Renal pelvis (tissue), 4 donors: ENCODE data around the gene EFHC2. TPM values are rescaled to one million over a fixed set of nuclear protein-coding genes. Genes with fewer than 3 reads are reported as not detected.

ENCODE experiments used
- DNase-seq: peaks from one replicate; pipeline ENCODE4 v3.0.0-alpha.2; 2013
- polyA plus RNA-seq, 3 donors: library from polyadenylated mRNA; unstranded; fragments of 120-200 nt; gene quantifications; one replicate each; pipeline ENCODE4 v1.2.1, GENCODE V29; 2013; ENCODE audit not compliant: insufficient read length in 3 of 3

Gene EFHC2
- polyA plus RNA-seq, 3 donors, result 7.1 to 10.6 (median 8.6) TPM

DNA sequence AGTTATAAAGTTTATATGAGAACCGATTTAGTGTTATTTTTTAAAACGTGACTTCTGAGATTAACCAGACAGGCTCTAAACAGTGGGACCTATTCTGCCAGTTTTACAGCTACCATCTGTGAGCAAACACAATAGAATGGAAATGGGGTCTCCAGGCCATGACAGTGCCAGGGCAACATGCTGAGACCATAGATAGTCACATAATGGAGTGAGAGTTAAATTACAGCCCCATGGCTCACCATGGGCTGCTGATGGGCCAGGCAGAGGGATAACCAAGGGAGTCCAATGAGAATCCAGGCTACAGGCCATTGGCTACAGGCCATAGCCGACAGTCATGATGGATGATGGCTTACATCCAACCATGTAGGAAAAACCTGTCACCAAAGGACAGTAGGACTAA, 186.7 kb downstream of the EFHC2 start:
- DNase-seq, result no peak

DNA sequence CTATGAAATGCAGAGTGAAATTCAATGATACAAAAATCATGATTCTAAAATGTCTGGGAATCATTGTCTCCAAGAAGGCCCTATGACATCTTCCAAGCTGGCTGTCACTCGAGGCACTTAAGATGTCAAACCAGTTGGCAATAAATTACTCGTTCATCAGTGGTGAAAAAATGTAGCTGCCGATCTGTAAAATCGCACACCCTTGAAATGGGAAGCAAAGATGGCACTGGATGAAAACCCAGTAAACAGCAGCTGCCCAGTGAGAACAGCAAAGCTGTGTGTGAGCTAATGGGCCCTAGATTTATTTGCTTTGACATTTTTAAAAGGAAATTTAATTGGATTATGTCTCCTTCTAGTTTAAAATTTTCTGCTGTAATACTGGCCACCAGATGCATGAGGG, 188.3 kb downstream of the EFHC2 start:
- DNase-seq, result no peak

DNA sequence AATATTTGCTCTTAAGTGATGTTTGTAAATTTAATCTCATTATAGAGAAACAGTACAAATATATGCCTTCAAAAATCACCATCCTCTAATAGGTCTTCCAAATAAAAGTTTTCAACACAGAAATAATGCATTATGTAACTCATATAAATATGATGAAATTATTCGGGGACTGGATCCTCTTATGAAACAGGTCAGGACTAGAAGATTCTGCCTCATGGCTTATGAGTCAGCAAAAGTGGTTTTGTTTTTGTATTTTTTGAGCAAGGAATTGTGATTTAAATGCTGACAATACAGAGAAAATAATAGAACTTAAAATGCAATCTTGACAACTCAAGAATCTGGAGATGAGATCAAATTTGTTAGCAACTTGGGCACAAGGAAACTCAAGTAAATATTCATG, 190.6 kb downstream of the EFHC2 start:
- no peak for DNase-seq

DNA sequence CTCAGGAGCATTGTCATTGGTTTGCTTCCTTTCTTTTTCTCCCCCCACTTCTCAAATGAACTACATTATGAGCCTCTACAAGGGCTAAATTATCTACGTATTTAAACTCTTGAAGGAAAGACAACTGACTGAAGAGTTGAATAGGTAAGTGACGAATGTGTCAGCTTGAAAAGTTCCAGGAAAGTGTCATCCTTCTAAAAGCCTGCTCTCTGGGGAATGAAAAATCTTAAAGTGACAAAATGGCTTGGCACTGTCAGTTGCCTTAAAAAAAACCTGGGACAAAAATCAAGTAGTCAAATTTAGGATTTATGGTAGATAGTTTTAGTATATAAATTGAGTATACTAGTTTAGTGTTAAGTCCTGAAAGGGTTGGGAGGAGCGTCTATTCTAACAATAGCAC, 196.3 kb downstream of the EFHC2 start:
- DNase-seq, result no peak

DNA sequence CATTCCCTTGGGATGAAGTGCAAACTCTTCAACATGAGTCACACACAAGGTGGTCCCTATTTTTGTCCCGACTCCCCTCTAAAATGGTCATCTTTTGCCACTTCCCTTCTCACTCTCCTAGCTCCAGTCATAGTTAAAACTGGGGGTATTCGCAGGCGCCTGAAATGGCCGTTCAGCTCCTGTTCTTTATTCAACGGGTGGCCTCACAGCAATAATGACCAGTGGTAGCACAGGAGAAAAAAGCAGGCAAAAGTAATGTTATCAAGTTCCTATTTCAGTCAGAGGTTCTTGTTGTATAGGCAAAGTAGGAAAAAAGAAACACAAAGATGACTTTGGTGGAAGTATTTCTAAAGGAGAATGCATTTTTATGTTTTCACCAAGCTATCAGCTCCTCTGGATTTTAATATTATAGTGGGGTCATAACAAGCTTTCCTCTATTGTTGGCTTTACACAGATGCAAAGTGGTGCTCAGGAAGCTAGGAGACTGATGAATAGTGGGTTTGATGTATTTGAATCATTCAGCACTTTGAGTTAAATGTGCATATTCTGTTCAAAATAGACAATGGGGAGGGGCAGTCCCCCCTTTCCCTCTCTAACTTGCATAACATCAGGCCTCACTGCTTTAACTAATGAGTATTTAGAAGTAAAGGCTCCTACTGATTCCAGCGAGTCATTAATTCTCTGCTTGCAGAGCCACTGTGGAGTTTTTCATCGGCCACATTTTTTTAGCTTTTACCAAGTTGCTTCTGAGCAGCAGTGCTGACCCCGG, 199.1 kb downstream of the EFHC2 start:
- no peak for DNase-seq

DNA sequence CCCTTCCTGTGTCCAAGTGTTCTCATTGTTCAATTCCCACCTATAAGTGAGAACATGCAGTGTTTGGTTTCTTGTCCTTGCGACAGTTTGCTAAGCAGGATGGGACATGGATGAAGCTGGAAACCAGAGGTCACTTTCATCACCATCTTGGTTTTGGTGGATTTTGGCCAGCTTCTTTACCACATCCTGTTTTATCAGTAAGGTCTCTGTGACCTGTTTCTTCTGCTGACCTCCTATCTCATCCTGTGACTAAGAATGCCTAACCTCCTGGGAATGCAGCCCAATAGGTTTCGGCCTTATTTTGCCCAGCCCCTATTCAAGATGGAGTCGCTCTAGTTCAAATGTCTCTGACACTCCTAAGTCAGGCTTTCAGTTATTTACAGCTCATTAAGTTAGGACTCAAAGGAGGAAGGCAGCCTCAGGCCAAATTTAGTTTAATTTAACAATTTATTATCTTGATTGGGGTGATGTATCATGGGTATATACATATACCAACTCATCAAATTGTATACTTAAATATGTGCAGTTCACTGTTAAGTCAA, 200.3 kb downstream of the EFHC2 start:
- DNase-seq, result no peak

DNA sequence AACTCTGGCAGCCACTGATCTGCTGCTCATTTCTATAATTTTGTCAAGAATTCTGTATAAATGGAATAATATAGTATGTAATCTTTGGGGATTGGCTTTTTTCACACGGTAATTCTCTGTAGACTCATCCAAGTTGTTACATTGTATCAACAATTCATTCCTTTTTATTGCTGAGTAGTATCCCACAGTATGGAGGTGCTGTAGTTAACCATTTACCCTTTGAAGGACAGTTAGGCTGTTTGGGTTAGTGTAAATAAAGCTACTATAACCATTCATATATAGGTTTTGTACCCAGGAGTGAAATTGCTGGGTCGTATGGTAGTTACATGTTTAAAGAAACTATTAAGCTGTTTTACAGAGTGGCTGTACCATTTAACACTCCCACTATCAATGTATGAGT, 213.3 kb downstream of the EFHC2 start:
- DNase-seq, result no peak

DNA sequence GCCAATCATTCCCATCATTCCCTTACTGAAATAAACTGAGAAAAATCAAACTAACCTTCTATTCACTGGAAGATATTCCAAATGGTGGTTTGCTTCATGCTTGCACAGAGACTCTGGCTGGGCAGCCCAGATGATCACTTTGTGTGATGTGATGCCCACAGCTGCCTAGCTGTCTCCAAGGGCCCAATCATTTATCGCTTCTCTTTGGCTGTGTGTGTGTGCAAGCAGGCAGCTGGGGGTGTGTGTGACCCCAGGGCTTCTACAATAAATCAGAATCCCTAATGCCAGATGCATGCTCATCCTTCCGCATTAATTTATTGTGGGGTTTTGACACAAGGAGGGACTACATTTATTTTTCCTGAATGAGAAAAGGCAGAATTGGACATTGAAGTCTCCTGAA, 230.1 kb downstream of the EFHC2 start:
- DNase-seq, result no peak

DNA sequence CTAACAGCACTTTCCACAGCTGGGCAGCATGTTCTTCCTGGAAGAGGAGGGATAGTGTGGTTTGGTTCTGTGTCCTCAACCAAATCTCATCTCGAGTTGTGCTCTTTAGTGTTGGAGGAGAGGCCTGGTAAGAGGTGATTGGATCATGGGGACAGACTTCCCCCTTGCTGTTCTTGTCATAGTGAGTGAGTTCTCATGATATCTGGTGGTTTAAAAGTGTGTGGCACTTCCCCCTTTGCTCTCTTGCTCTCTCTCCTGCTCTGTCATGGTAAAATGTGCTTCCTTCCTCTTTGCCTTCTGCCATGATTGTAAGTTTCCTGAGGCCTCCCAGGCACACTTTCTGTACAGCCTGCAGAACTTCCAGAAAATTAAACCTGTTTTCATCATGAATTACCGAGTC, 236.6 kb downstream of the EFHC2 start:
- DNase-seq, result no peak

DNA sequence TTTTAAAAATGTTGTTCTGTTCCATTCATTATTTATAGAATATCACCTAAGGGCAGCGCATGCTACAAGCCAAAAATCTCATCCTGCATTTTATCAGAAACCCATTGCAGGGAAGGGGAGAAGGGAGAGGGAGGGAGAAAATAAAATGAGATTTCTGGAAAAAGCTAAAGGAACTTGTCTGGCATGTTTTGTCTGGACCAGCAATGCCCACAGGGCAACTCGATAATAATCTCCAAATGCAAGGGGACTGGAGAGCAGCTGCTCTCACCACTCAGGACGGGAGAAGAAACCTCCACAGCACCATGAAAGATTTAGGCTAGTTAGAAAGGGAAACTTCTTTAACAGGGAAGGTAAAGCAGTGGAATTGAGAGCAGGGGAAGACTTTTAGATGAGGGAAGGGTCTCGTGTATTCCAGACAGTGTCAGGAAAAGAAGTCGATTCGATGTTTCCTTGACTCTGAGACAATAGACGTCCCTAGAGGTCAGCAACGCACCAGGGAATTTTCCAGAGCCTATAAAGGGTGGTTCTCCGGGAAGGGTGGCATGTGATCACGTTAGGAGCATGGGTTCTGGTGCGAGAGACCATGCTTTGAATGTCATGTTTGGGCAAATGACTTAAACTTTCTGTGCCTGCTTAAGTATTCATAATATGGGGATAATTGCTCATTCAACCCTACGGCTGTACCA, 238.1 kb downstream of the EFHC2 start:
- no peak for DNase-seq

DNA sequence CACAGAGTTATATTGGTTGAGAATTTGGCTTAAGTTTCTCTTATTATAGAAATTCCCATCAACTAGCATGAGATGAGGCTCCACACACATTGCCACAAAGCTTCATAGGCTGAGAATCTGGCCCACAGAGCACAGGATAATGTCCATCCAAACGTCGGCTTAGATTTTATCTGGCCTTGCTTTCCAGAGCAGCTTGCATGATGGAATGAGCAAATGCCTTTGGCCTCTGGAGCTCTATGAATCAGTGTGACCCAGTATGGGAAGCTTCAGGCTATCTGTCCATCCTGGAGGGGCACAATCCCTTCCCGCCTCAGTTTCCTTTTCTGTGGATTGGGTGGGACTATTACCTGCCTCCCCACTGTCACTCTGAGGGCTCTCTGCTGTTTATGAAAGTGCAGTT, 238.8 kb downstream of the EFHC2 start:
- no peak for DNase-seq

DNA sequence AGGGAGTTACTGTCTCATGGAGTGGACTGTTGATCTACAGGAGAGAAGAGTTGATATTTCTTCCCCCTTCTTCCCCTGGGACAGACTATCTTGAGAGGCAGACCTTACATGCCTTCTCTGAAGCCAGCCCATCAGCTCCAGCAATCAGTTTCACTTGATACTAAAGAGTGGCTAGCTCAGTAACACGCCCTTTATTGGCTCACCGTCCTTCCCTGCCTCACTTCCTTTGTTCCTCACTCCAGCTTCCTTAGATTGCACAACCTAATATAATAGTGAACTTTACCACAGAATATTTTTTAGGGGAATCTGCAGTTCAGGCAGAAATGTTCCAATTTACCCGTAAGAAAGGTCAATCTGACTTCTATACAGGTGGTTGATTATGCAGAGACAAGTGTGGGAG, 242.2 kb downstream of the EFHC2 start:
- DNase-seq, result no peak

DNA sequence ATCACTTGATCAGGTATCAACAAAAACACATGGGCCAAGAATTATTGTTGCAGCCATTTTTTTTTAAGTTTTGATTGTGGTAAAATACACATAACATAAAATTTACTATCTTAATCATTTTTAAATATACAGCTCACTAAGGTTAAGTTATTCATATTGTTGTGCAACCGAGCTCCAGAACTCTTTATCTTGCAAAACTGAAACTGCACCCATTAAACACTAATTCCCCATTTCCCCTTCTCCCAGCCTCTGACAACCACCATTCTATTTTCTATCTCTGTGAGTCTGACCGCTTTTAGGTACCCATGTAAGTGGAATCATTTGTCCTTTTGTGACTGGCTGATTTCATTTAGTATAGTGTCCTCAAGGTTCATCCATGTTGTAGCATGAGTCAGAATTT, 244.1 kb downstream of the EFHC2 start:
- DNase-seq, result no peak

Other genes starting within 250 kb of the EFHC2 start
- 10 to 100 TPM; 23.8 to 28.8 (median 28.7) TPM for gene FUNDC1, start 199.2 kb upstream of the EFHC2 start, polyA plus RNA-seq